Bronchial epithelial cell (primary cell): ENCODE results near the gene ZNF610. TPM values are rescaled to one million over a fixed set of nuclear protein-coding genes. Genes with fewer than 3 reads are reported as not detected.
A peak's percentile ranks its signal among the peaks of the same experiment; 100 is the strongest.

ENCODE experiments used
- DNase-seq: peaks from one replicate; pipeline ENCODE4 v3.0.0-alpha.2; 2010; ENCODE audit warnings: low read depth
- FAIRE-seq: peaks from 2 replicates; lab custom pipeline; 2011; peaks lifted over from hg19 to GRCh38; lab: Jason Lieb, UNC
- H3K27me3 ChIP-seq: 2 replicates; pipeline ENCODE4 v1.5.1; 2011; ENCODE audit warnings: low read length; ENCODE audit not compliant: control insufficient read depth, insufficient read depth
- H3K36me3 ChIP-seq: 2 replicates; pipeline ENCODE4 v1.5.1; 2011; ENCODE audit warnings: low read length; ENCODE audit not compliant: control insufficient read depth, insufficient read depth
- H3K4me3 ChIP-seq: 2 replicates; pipeline ENCODE4 v1.5.1; 2011; ENCODE audit warnings: mild to moderate bottlenecking, low read depth, low read length, control low read depth
- CTCF ChIP-seq: IDR thresholded peaks from 2 replicates; pipeline ENCODE4 v1.5.1; 2011; ENCODE audit warnings: mild to moderate bottlenecking, moderate library complexity, low read length, control low read depth, inconsistent platforms; ENCODE audit not compliant: insufficient read depth, severe bottlenecking
- total RNA-seq: library from RNA; depleted of rRNA; stranded (reverse); fragments of >200 nt; gene quantifications from 2 replicates; pipeline ENCODE4 v1.2.1, GENCODE V29; 2014

The ZNF610 gene
- total RNA-seq, 1 donor from 2014 or later: 1.3 TPM

- H3K36me3 ChIP-seq: peaks cover 16% of the 10 kb centered on the region
- DNase-seq (no peak), FAIRE-seq (no peak)
- no peaks in the 10 kb centered on the region for H3K27me3 ChIP-seq
- TF ChIP-seq CTCF: peak; percentile 7
- H3K4me3 ChIP-seq: peak overlapping the region; percentile 61
Observed at GRCh38 chr19:52398081-52398441, 62.0 kb downstream of the ZNF610 start.

- no peak for TF ChIP-seq CTCF
- FAIRE-seq (no peak), DNase-seq (no peak)
- Histone ChIP-seq H3K4me3 (no peak overlapping the region), H3K36me3 (peaks cover 10% of the 10 kb centered on the region), H3K27me3 (no peaks in the 10 kb centered on the region)
Observed at GRCh38 chr19:52410276-52410675, 74.2 kb downstream of the ZNF610 start.

GRCh38 chr19:52415711-52416110 lies 79.7 kb downstream of the ZNF610 start:
- FAIRE-seq: no peak
- H3K27me3 ChIP-seq: no peaks in the 10 kb centered on the region

More at GRCh38 chr19:52415711-52416110, 79.7 kb downstream of the ZNF610 start:
- H3K36me3 ChIP-seq: no peaks in the 10 kb centered on the region
- no peak for TF ChIP-seq CTCF
- H3K4me3 ChIP-seq: no peak overlapping the region
- DNase-seq: no peak

Other genes starting within 250 kb of the ZNF610 start
- gene ZNF841, start 240.5 kb upstream of the ZNF610 start, total RNA-seq: 35.3 and 57.4 TPM in 2 replicates
- gene ZNF616, start 196.3 kb upstream of the ZNF610 start, total RNA-seq: 10.0 and 12.4 TPM in 2 replicates
- 6.1 and 6.3 TPM in 2 replicates for gene ZNF836, start 164.6 kb upstream of the ZNF610 start, total RNA-seq
- gene PPP2R1A, start 146.2 kb upstream of the ZNF610 start, total RNA-seq: 67.4 and 92.7 TPM in 2 replicates
- gene ZNF766, start 66.7 kb upstream of the ZNF610 start, total RNA-seq: 13.2 and 14.6 TPM in 2 replicates
- gene ZNF480, start 39.1 kb upstream of the ZNF610 start, total RNA-seq: 2.6 and 2.7 TPM in 2 replicates
- 22.1 and 24.0 TPM in 2 replicates for gene ZNF880, start 33.7 kb downstream of the ZNF610 start, total RNA-seq
- 15.8 and 32.5 TPM in 2 replicates for gene ZNF528, start 61.6 kb downstream of the ZNF610 start, total RNA-seq
- gene ZNF534, start 92.9 kb downstream of the ZNF610 start, total RNA-seq: not detected in 2 replicates
- gene ZNF578, start 117.3 kb downstream of the ZNF610 start, total RNA-seq: 2.2 and 2.4 TPM in 2 replicates
- 12.6 and 17.0 TPM in 2 replicates for gene ZNF808, start 191.4 kb downstream of the ZNF610 start, total RNA-seq
- gene ZNF701, start 234.0 kb downstream of the ZNF610 start, total RNA-seq: 11.6 and 15.6 TPM in 2 replicates